ENCODE data around the gene IMP3.
"Not testable (repeated sequence)": the region's sequence is repeated elsewhere in the genome, so short reads cannot be mapped to it uniquely, and the experiment has no call there.

Gene IMP3

GRCh38 chr15:75639709-75640482 is at the start of gene IMP3:
IMP3 (minus strand) TSS chr15:75640224; CDS start chr15:75640168, 56 bp downstream.
- peak within 1 kb of the TSS; percentile 44 for H2AFZ ChIP-seq (ENCODE audit: low read length, unreplicated experiment)

GRCh38 chr15:75689429-75689828 is 49.4 kb upstream of the IMP3 start:
- H3K79me2 ChIP-seq (ENCODE audit: control insufficient read depth, insufficient read depth, low read length, unreplicated experiment), result not testable (repeated sequence)

More at GRCh38 chr15:75639709-75640482, at the start of gene IMP3:
- peaks cover 3% of the 10 kb centered on the region for H3K4me1 ChIP-seq (ENCODE audit: control insufficient read depth, insufficient read depth, low read length, unreplicated experiment)
- peak within 1 kb of the TSS; percentile 72 for H3K27ac ChIP-seq (ENCODE audit: low read depth, low read length)
- H3K4me3 ChIP-seq (ENCODE audit: low read depth, low read length), result peak within 1 kb of the TSS; percentile 95
- H3K36me3 ChIP-seq (ENCODE audit: insufficient read depth, low read length), result no peaks in the 10 kb centered on the region
- H3K27me3 ChIP-seq (ENCODE audit: insufficient read depth, low read length), result no peaks in the 10 kb centered on the region
- H3K79me2 ChIP-seq (ENCODE audit: control insufficient read depth, insufficient read depth, low read length, unreplicated experiment), result peaks cover 29% of the 10 kb centered on the region

GRCh38 chr15:75688831-75689230 is 48.8 kb upstream of the IMP3 start:
- peaks cover 9% of the 10 kb centered on the region for H3K4me1 ChIP-seq (ENCODE audit: control insufficient read depth, insufficient read depth, low read length, unreplicated experiment)
- H3K27ac ChIP-seq (ENCODE audit: low read depth, low read length), result no peak overlapping the region
- H2AFZ ChIP-seq (ENCODE audit: low read length, unreplicated experiment), result no peak overlapping the region

More at GRCh38 chr15:75689429-75689828, 49.4 kb upstream of the IMP3 start:
- H3K4me3 ChIP-seq (ENCODE audit: low read depth, low read length); H3K36me3 ChIP-seq (ENCODE audit: insufficient read depth, low read length); H3K27me3 ChIP-seq (ENCODE audit: insufficient read depth, low read length); H2AFZ ChIP-seq (ENCODE audit: low read length, unreplicated experiment); H3K27ac ChIP-seq (ENCODE audit: low read depth, low read length): not testable (repeated sequence)
- H3K4me1 ChIP-seq (ENCODE audit: control insufficient read depth, insufficient read depth, low read length, unreplicated experiment), result peaks cover 14% of the 10 kb centered on the region

GRCh38 chr15:75688278-75688557 is 48.2 kb upstream of the IMP3 start:
- Histone ChIP-seq H3K27me3 (ENCODE audit: insufficient read depth, low read length) (no peaks in the 10 kb centered on the region), H3K27ac (ENCODE audit: low read depth, low read length) (no peak overlapping the region), H3K36me3 (ENCODE audit: insufficient read depth, low read length) (no peaks in the 10 kb centered on the region), H2AFZ (ENCODE audit: low read length, unreplicated experiment) (no peak overlapping the region), H3K4me3 (ENCODE audit: low read depth, low read length) (no peak overlapping the region), H3K79me2 (ENCODE audit: control insufficient read depth, insufficient read depth, low read length, unreplicated experiment) (no peaks in the 10 kb centered on the region), H3K4me1 (ENCODE audit: control insufficient read depth, insufficient read depth, low read length, unreplicated experiment) (peaks cover 2% of the 10 kb centered on the region)

More at GRCh38 chr15:75688831-75689230, 48.8 kb upstream of the IMP3 start:
- Histone ChIP-seq H3K36me3 (ENCODE audit: insufficient read depth, low read length) (no peaks in the 10 kb centered on the region), H3K79me2 (ENCODE audit: control insufficient read depth, insufficient read depth, low read length, unreplicated experiment) (no peaks in the 10 kb centered on the region), H3K27me3 (ENCODE audit: insufficient read depth, low read length) (no peaks in the 10 kb centered on the region), H3K4me3 (ENCODE audit: low read depth, low read length) (no peak overlapping the region)

GRCh38 chr15:75687486-75688277 is 47.7 kb upstream of the IMP3 start:
- Histone ChIP-seq H3K4me1 (ENCODE audit: control insufficient read depth, insufficient read depth, low read length, unreplicated experiment) (no peaks in the 10 kb centered on the region), H3K36me3 (ENCODE audit: insufficient read depth, low read length) (no peaks in the 10 kb centered on the region), H3K27ac (ENCODE audit: low read depth, low read length) (no peak overlapping the region), H2AFZ (ENCODE audit: low read length, unreplicated experiment) (no peak overlapping the region), H3K79me2 (ENCODE audit: control insufficient read depth, insufficient read depth, low read length, unreplicated experiment) (no peaks in the 10 kb centered on the region), H3K4me3 (ENCODE audit: low read depth, low read length) (no peak overlapping the region), H3K27me3 (ENCODE audit: insufficient read depth, low read length) (no peaks in the 10 kb centered on the region)

GRCh38 chr15:75686212-75686642 is 46.2 kb upstream of the IMP3 start:
- not testable (repeated sequence) for H3K27me3 ChIP-seq (ENCODE audit: insufficient read depth, low read length); H3K4me1 ChIP-seq (ENCODE audit: control insufficient read depth, insufficient read depth, low read length, unreplicated experiment); H3K4me3 ChIP-seq (ENCODE audit: low read depth, low read length); H3K79me2 ChIP-seq (ENCODE audit: control insufficient read depth, insufficient read depth, low read length, unreplicated experiment); H2AFZ ChIP-seq (ENCODE audit: low read length, unreplicated experiment); H3K27ac ChIP-seq (ENCODE audit: low read depth, low read length); H3K36me3 ChIP-seq (ENCODE audit: insufficient read depth, low read length)

GRCh38 chr15:75685195-75685594 is 45.2 kb upstream of the IMP3 start:
- Histone ChIP-seq H3K4me3 (ENCODE audit: low read depth, low read length) (no peak overlapping the region), H3K36me3 (ENCODE audit: insufficient read depth, low read length) (no peaks in the 10 kb centered on the region)

GRCh38 chr15:75684648-75685047 is 44.6 kb upstream of the IMP3 start:
- Histone ChIP-seq H3K27me3 (ENCODE audit: insufficient read depth, low read length) (no peaks in the 10 kb centered on the region), H3K4me3 (ENCODE audit: low read depth, low read length) (no peak overlapping the region), H3K36me3 (ENCODE audit: insufficient read depth, low read length) (no peaks in the 10 kb centered on the region), H3K27ac (ENCODE audit: low read depth, low read length) (no peak overlapping the region), H2AFZ (ENCODE audit: low read length, unreplicated experiment) (no peak overlapping the region), H3K4me1 (ENCODE audit: control insufficient read depth, insufficient read depth, low read length, unreplicated experiment) (no peaks in the 10 kb centered on the region), H3K79me2 (ENCODE audit: control insufficient read depth, insufficient read depth, low read length, unreplicated experiment) (no peaks in the 10 kb centered on the region)

More at GRCh38 chr15:75685195-75685594, 45.2 kb upstream of the IMP3 start:
- Histone ChIP-seq H3K4me1 (ENCODE audit: control insufficient read depth, insufficient read depth, low read length, unreplicated experiment) (no peaks in the 10 kb centered on the region), H3K27me3 (ENCODE audit: insufficient read depth, low read length) (no peaks in the 10 kb centered on the region), H3K79me2 (ENCODE audit: control insufficient read depth, insufficient read depth, low read length, unreplicated experiment) (no peaks in the 10 kb centered on the region), H3K27ac (ENCODE audit: low read depth, low read length) (no peak overlapping the region), H2AFZ (ENCODE audit: low read length, unreplicated experiment) (no peak overlapping the region)

- not testable (repeated sequence) for H2AFZ ChIP-seq (ENCODE audit: low read length, unreplicated experiment); H3K27ac ChIP-seq (ENCODE audit: low read depth, low read length); H3K4me1 ChIP-seq (ENCODE audit: control insufficient read depth, insufficient read depth, low read length, unreplicated experiment); H3K36me3 ChIP-seq (ENCODE audit: insufficient read depth, low read length); H3K79me2 ChIP-seq (ENCODE audit: control insufficient read depth, insufficient read depth, low read length, unreplicated experiment); H3K4me3 ChIP-seq (ENCODE audit: low read depth, low read length); H3K27me3 ChIP-seq (ENCODE audit: insufficient read depth, low read length)
These were observed 43.8 kb upstream of the IMP3 start for GRCh38 chr15:75683646-75684312.

- no peaks in the 10 kb centered on the region for H3K79me2 ChIP-seq (ENCODE audit: control insufficient read depth, insufficient read depth, low read length, unreplicated experiment)
- H2AFZ ChIP-seq (ENCODE audit: low read length, unreplicated experiment), result no peak overlapping the region
- H3K27me3 ChIP-seq (ENCODE audit: insufficient read depth, low read length), result no peaks in the 10 kb centered on the region
- H3K27ac ChIP-seq (ENCODE audit: low read depth, low read length), result no peak overlapping the region
- H3K4me1 ChIP-seq (ENCODE audit: control insufficient read depth, insufficient read depth, low read length, unreplicated experiment), result no peaks in the 10 kb centered on the region
- no peak overlapping the region for H3K4me3 ChIP-seq (ENCODE audit: low read depth, low read length)
- no peaks in the 10 kb centered on the region for H3K36me3 ChIP-seq (ENCODE audit: insufficient read depth, low read length)
These were observed 42.4 kb upstream of the IMP3 start for GRCh38 chr15:75682181-75683135.
